Parathyroid adenoma (tissue), 2 donors: ENCODE data around the gene NOP16.
A peak's percentile ranks its signal among the peaks of the same experiment; 100 is the strongest.

Experiments used
- H2AFZ ChIP-seq: fragments of 300-600 bp; sonication (generic); one replicate; pipeline ENCODE4 v1.7.0; 2017; ENCODE audit warnings: antibody characterized with exemption, mild to moderate bottlenecking
- H3K27ac ChIP-seq: fragments of 300-600 bp; sonication (generic); one replicate; pipeline ENCODE4 v1.7.0; 2017
- H3K27me3 ChIP-seq: fragments of 300-600 bp; sonication (generic); one replicate; pipeline ENCODE4 v1.7.0; 2017; ENCODE audit warnings: low read length; ENCODE audit not compliant: control insufficient read depth, insufficient read depth
- H3K36me3 ChIP-seq: fragments of 300-600 bp; sonication (generic); one replicate; pipeline ENCODE4 v1.7.0; 2017; ENCODE audit warnings: low read length; ENCODE audit not compliant: control insufficient read depth, insufficient read depth
- H3K4me1 ChIP-seq: fragments of 300-600 bp; sonication (generic); one replicate; pipeline ENCODE4 v1.7.0; 2017; ENCODE audit warnings: control low read depth
- H3K4me2 ChIP-seq: fragments of 300-600 bp; sonication (generic); one replicate; pipeline ENCODE4 v1.7.0; 2017; ENCODE audit warnings: low read length
- H3K4me3 ChIP-seq: fragments of 300-600 bp; sonication (generic); one replicate; pipeline ENCODE4 v1.7.0; 2017; ENCODE audit warnings: low read depth, low read length
- H3K79me2 ChIP-seq: fragments of 300-600 bp; sonication (generic); one replicate; pipeline ENCODE4 v1.7.0; 2017; ENCODE audit warnings: control low read depth
- H3K9ac ChIP-seq: fragments of 300-600 bp; sonication (generic); one replicate; pipeline ENCODE4 v1.7.0; 2017; ENCODE audit warnings: mild to moderate bottlenecking
- H3K9me3 ChIP-seq: fragments of 300-600 bp; sonication (generic); one replicate; pipeline ENCODE4 v1.7.0; 2017; ENCODE audit warnings: low read length; ENCODE audit not compliant: control insufficient read depth
- CTCF ChIP-seq: fragments of 300-600 bp; sonication (generic); IDR thresholded peaks from one replicate; pipeline ENCODE4 v1.7.0; 2017; ENCODE audit warnings: antibody characterized with exemption, mild to moderate bottlenecking
- donor health status: primary hyperparathyroidism.

The NOP16 gene

GRCh38 chr5:176388444-176389134 lies at the start of gene NOP16, which contains the start of gene HIGD2A:
TSS of gene NOP16 (minus strand) at chr5:176388598. CDS start at chr5:176388539, 59 bp downstream.
TSS of gene HIGD2A (plus strand) at chr5:176388751. CDS start at chr5:176388820, 69 bp downstream.
- H3K4me3 ChIP-seq: peak within 1 kb of the TSS; percentile 85
- H3K9me3 ChIP-seq: no peaks in the 10 kb centered on the region
- peaks cover 24% of the 10 kb centered on the region for H3K79me2 ChIP-seq
- peak within 1 kb of the TSS; percentile 99 for H2AFZ ChIP-seq
- H3K4me1 ChIP-seq: peaks cover 15% of the 10 kb centered on the region
- no peaks in the 10 kb centered on the region for H3K36me3 ChIP-seq
- peak; percentile 17 for TF ChIP-seq CTCF
- H3K9ac ChIP-seq: peak within 1 kb of the TSS; percentile 93
- peak within 1 kb of the TSS; percentile 96 for H3K4me2 ChIP-seq
- H3K27ac ChIP-seq: peak within 1 kb of the TSS; percentile 100
- H3K27me3 ChIP-seq: no peaks in the 10 kb centered on the region

- Histone ChIP-seq H3K79me2 (no peaks in the 10 kb centered on the region), H3K9ac (no peak overlapping the region), H2AFZ (no peak overlapping the region), H3K9me3 (no peaks in the 10 kb centered on the region), H3K4me1 (no peaks in the 10 kb centered on the region), H3K4me2 (no peak overlapping the region), H3K27ac (no peak overlapping the region), H3K36me3 (no peaks in the 10 kb centered on the region), H3K4me3 (no peak overlapping the region), H3K27me3 (no peaks in the 10 kb centered on the region)
- no peak for TF ChIP-seq CTCF
Measured at GRCh38 chr5:176436656-176437055, 48.3 kb upstream of the NOP16 start.

GRCh38 chr5:176432707-176433106 lies 44.3 kb upstream of the NOP16 start:
- H3K9ac ChIP-seq: no peak overlapping the region
- no peaks in the 10 kb centered on the region for H3K9me3 ChIP-seq

GRCh38 chr5:176429972-176430371 lies 41.6 kb upstream of the NOP16 start:
- no peak overlapping the region for H3K4me2 ChIP-seq
- H3K9ac ChIP-seq: no peak overlapping the region
- H3K27ac ChIP-seq: no peak overlapping the region
- H3K36me3 ChIP-seq: no peaks in the 10 kb centered on the region
- no peaks in the 10 kb centered on the region for H3K4me1 ChIP-seq
- no peaks in the 10 kb centered on the region for H3K79me2 ChIP-seq
- no peaks in the 10 kb centered on the region for H3K27me3 ChIP-seq
- H3K9me3 ChIP-seq: no peaks in the 10 kb centered on the region
- no peak overlapping the region for H2AFZ ChIP-seq
- H3K4me3 ChIP-seq: no peak overlapping the region
- TF ChIP-seq CTCF: no peak

More at GRCh38 chr5:176432707-176433106, 44.3 kb upstream of the NOP16 start:
- no peak overlapping the region for H3K4me2 ChIP-seq
- H2AFZ ChIP-seq: no peak overlapping the region
- H3K4me1 ChIP-seq: no peaks in the 10 kb centered on the region
- no peak overlapping the region for H3K27ac ChIP-seq
- H3K4me3 ChIP-seq: no peak overlapping the region
- H3K79me2 ChIP-seq: no peaks in the 10 kb centered on the region
- H3K27me3 ChIP-seq: no peaks in the 10 kb centered on the region
- TF ChIP-seq CTCF: no peak
- no peaks in the 10 kb centered on the region for H3K36me3 ChIP-seq

GRCh38 chr5:176427971-176428370 lies 39.6 kb upstream of the NOP16 start:
- Histone ChIP-seq H3K27ac (no peak overlapping the region), H3K27me3 (no peaks in the 10 kb centered on the region), H2AFZ (no peak overlapping the region), H3K4me3 (no peak overlapping the region), H3K36me3 (no peaks in the 10 kb centered on the region), H3K79me2 (no peaks in the 10 kb centered on the region), H3K4me2 (no peak overlapping the region), H3K4me1 (no peaks in the 10 kb centered on the region), H3K9me3 (no peaks in the 10 kb centered on the region), H3K9ac (no peak overlapping the region)
- TF ChIP-seq CTCF: no peak
